Memory B cell (primary cell): ENCODE measurements around the gene SAAL1.
"Not testable (repeated sequence)": the region's sequence is repeated elsewhere in the genome, so short reads cannot be mapped to it uniquely, and the experiment has no call there.

Experiments
- ATAC-seq: fragments of 150-1000 bp; cut with Tn5 transposase; 2 replicates; pipeline ENCODE4 v1.10.0; 2021; ENCODE audit warnings: low read depth, mild to moderate bottlenecking, moderate library complexity
- DNase-seq, 2 donors: peaks; one replicate each; pipeline ENCODE4 v3.0.0; 2022; ENCODE audit warnings: low spot score in 2 of 2
- H3K27ac Mint-ChIP-seq: one replicate; pipeline ENCODE4 v1.8.0; 2022; ENCODE audit warnings: mild to moderate bottlenecking, moderate library complexity, mixed read lengths
- H3K27me3 Mint-ChIP-seq: one replicate; pipeline ENCODE4 v1.8.0; 2022; ENCODE audit warnings: mixed read lengths
- H3K36me3 Mint-ChIP-seq: one replicate; pipeline ENCODE4 v1.8.0; 2022; ENCODE audit warnings: mild to moderate bottlenecking, mixed read lengths
- H3K4me1 Mint-ChIP-seq: one replicate; pipeline ENCODE4 v1.8.0; 2022; ENCODE audit warnings: mixed read lengths
- H3K4me3 Mint-ChIP-seq: one replicate; pipeline ENCODE4 v1.8.0; 2022; ENCODE audit warnings: mild to moderate bottlenecking, moderate library complexity, mixed read lengths
- H3K9me3 Mint-ChIP-seq: one replicate; pipeline ENCODE4 v1.8.0; 2022; ENCODE audit warnings: mixed read lengths

Gene SAAL1, protein sequence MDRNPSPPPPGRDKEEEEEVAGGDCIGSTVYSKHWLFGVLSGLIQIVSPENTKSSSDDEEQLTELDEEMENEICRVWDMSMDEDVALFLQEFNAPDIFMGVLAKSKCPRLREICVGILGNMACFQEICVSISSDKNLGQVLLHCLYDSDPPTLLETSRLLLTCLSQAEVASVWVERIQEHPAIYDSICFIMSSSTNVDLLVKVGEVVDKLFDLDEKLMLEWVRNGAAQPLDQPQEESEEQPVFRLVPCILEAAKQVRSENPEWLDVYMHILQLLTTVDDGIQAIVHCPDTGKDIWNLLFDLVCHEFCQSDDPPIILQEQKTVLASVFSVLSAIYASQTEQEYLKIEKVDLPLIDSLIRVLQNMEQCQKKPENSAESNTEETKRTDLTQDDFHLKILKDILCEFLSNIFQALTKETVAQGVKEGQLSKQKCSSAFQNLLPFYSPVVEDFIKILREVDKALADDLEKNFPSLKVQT

DNA sequence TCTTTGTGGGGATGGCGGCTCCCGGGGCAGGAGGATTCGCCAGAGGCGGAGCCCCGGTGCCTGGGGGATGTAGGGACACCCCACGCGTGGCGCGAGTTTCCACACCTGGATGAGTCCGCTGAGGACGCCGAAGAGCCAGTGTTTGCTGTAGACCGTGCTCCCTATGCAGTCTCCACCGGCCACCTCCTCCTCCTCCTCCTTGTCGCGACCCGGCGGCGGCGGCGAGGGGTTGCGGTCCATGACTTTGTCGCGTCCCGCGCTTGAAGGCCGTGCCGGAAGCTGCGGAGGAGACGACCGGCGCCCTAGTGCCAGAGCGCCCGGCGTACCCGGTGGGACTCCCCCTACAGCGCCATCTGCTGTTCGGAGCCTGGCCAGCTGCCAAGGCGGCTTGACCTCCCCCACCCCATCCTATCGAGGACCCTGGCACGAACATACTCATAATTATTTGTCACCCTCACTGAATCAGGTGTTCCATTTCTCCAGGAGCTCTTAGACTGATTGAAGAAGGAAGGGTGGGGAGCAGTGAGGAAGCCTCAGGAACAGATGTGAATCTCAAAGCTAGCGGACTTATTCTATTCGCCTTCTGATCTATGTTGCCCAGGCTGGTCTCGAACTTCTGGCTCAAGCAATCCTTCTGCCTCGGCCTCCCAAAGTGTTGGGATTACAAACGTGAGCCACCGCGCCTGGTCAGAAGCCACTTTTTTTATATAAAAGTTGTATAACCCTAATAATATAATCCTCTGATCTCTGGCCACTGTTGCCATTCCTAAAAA is at the start of gene SAAL1:
Gene SAAL1 (minus strand): TSS at position 281 of the 773 bp plus-strand sequence. CDS start 41 bp downstream, at position 240.
- H3K27me3 Mint-ChIP-seq = peaks cover 4% of the 10 kb centered on the region
- peak within 1 kb of the TSS; percentile 89 for H3K27ac Mint-ChIP-seq
- H3K9me3 Mint-ChIP-seq = no peaks in the 10 kb centered on the region
- peak; percentile 97 for ATAC-seq
- peaks cover 14% of the 10 kb centered on the region for H3K4me1 Mint-ChIP-seq
- peak; percentile 89 to 94 for DNase-seq
- H3K4me3 Mint-ChIP-seq = peak within 1 kb of the TSS; percentile 94
- peaks cover 19% of the 10 kb centered on the region for H3K36me3 Mint-ChIP-seq

DNA sequence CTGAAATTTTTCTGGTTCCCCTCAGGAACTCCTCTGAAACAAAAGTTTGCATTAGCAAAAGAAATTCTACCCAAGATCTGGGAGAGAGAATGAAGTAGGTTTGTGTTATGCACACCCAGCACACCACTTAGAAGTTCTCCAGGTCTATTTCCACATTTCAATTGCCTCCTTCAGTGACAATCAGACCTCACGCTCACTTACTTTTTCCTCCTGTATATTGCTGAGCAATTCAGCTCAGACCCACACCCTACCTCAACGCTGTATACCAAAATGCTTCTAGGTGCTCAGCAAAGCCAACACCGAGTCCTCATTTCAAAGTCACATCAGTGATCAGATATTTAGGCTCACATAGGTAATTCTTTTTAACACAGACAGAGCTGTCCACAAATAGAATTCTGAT is 45.7 kb upstream of the SAAL1 start:
- peaks cover 17% of the 10 kb centered on the region for H3K27me3 Mint-ChIP-seq
- H3K9me3 Mint-ChIP-seq = no peaks in the 10 kb centered on the region
- H3K4me1 Mint-ChIP-seq = no peaks in the 10 kb centered on the region
- ATAC-seq = no peak
- H3K36me3 Mint-ChIP-seq = no peaks in the 10 kb centered on the region
- no peak overlapping the region for H3K4me3 Mint-ChIP-seq
- H3K27ac Mint-ChIP-seq = no peak overlapping the region
- no peak for DNase-seq

DNA sequence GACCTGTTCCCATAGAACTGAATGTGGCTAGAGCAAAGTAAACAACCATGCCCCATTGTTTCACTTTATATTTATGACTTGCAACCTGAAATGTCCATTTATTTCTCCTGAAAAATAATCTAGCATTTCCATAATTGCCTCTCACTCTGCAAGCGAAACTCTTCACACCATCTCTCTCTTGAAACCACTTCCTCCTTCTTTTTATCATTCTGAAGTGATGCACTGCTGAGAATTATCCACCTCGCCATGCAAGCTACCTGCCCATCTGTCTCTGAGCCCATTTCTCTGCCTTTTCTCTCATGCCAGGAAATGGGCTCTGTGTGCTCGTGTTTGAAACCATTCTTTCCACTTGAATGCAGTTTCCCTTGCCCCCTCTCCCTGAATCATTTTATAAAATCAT is 40.0 kb upstream of the SAAL1 start:
- peaks cover 6% of the 10 kb centered on the region for H3K4me1 Mint-ChIP-seq
- ATAC-seq = no peak
- H3K27me3 Mint-ChIP-seq = peaks cover 17% of the 10 kb centered on the region
- DNase-seq = no peak
- no peak overlapping the region for H3K4me3 Mint-ChIP-seq
- no peaks in the 10 kb centered on the region for H3K9me3 Mint-ChIP-seq
- no peaks in the 10 kb centered on the region for H3K36me3 Mint-ChIP-seq
- H3K27ac Mint-ChIP-seq = no peak overlapping the region

DNA sequence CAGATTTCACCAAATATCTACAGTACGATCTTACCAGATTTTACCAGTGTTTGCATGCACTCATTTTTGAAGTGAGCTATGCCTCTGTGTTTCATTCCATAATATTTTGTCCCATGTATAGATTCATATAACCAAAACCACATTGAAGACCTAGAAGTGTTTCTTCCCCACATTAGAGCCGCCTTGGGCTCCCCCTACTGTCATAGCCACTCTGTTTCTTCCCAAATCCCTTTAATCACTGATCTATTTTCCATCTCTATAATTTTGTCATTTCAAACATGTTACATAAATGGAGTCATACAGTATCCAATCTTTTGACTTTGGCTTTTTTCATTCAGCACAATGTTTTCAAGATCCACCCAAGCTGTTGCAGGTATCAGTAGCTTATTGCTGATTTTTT is 39.1 kb upstream of the SAAL1 start:
- H3K27ac Mint-ChIP-seq = no peak overlapping the region
- DNase-seq = no peak
- H3K9me3 Mint-ChIP-seq = no peaks in the 10 kb centered on the region
- peaks cover 14% of the 10 kb centered on the region for H3K27me3 Mint-ChIP-seq
- H3K4me3 Mint-ChIP-seq = no peak overlapping the region
- no peaks in the 10 kb centered on the region for H3K36me3 Mint-ChIP-seq
- H3K4me1 Mint-ChIP-seq = peaks cover 6% of the 10 kb centered on the region
- ATAC-seq = no peak

DNA sequence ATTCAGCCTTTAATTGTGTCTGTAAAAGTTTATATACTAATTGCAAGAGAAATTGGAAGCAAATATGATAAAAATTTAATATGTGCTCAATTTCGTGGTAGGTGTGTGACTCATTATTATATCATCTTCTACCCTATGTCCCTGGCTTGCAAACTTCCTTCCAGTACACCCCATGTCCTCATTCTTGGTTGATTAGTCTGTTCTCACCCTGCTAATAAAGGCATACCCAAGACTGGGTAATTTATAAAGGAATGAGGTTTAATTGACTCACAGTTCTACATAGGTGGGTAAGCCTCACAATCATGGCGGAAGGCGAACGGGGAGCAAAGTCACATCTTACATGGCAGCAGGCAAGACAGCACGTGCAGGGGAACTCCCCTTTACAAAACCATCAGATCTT is 38.4 kb upstream of the SAAL1 start:
- no peak for DNase-seq
- ATAC-seq = no peak
- H3K4me1 Mint-ChIP-seq = peaks cover 6% of the 10 kb centered on the region
- H3K27me3 Mint-ChIP-seq = peaks cover 12% of the 10 kb centered on the region
- no peaks in the 10 kb centered on the region for H3K9me3 Mint-ChIP-seq
- H3K27ac Mint-ChIP-seq = no peak overlapping the region
- no peak overlapping the region for H3K4me3 Mint-ChIP-seq
- no peaks in the 10 kb centered on the region for H3K36me3 Mint-ChIP-seq

DNA sequence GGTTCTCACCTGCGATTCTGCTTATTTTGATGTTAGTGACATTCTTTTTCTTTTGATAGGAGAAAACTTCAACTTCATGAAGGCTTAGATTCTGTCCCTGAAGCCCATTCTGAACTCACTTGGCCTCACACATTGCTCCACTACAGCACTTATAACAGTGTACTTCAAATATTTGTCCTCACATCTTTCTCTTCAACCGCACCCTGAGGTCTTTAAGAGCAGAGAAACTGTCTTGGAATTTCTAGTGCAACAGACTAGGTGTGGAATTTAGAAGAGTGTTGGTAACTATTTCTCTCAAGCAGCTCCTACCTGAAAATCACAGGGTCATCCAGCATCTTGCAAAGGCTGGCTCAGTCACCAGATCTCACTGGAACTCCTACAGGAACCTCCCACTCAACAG is 34.3 kb upstream of the SAAL1 start:
- Mint-ChIP-seq H3K4me1 (no peaks in the 10 kb centered on the region), H3K36me3 (no peaks in the 10 kb centered on the region)

DNA sequence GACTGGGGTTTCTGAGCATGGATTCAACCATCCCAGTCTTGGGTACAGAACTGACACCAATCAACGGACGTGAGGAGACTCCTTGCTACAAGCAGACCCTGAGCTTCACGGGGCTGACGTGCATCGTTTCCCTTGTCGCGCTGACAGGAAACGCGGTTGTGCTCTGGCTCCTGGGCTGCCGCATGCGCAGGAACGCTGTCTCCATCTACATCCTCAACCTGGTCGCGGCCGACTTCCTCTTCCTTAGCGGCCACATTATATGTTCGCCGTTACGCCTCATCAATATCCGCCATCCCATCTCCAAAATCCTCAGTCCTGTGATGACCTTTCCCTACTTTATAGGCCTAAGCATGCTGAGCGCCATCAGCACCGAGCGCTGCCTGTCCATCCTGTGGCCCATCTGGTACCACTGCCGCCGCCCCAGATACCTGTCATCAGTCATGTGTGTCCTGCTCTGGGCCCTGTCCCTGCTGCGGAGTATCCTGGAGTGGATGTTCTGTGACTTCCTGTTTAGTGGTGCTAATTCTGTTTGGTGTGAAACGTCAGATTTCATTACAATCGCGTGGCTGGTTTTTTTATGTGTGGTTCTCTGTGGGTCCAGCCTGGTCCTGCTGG is 31.4 kb upstream of the SAAL1 start:
- Mint-ChIP-seq H3K4me1 (no peaks in the 10 kb centered on the region), H3K4me3 (no peak overlapping the region), H3K27me3 (peaks cover 10% of the 10 kb centered on the region), H3K27ac (no peak overlapping the region), H3K36me3 (no peaks in the 10 kb centered on the region), H3K9me3 (no peaks in the 10 kb centered on the region)
- ATAC-seq = no peak
- DNase-seq = no peak

More for the DNA sequence above, 34.3 kb upstream of the SAAL1 start:
- DNase-seq (no peak), ATAC-seq (no peak)
- H3K27me3 Mint-ChIP-seq = peaks cover 14% of the 10 kb centered on the region
- no peaks in the 10 kb centered on the region for H3K9me3 Mint-ChIP-seq
- H3K4me3 Mint-ChIP-seq = no peak overlapping the region
- H3K27ac Mint-ChIP-seq = no peak overlapping the region

DNA sequence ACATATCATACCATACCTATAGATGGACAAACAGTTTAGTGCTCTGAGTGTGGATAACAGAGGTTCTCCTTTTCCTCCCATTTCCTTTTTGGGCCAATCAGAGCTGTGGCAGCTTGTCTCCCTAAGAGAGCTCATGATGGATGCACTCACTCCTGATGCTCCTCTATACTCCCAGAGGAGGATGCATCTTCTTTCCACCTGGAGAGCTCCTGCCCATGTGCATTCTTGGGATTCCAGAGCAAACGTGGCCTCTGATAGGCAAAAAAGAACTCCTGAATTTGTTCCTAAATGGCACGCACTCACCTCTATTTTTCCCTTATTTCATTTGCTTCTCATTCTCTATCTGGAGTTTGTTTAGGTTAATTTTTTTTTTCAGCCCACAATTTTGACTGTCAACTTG is 29.4 kb upstream of the SAAL1 start:
- Mint-ChIP-seq H3K27me3 (peaks cover 16% of the 10 kb centered on the region), H3K36me3 (no peaks in the 10 kb centered on the region), H3K4me1 (no peaks in the 10 kb centered on the region), H3K4me3 (no peak overlapping the region), H3K9me3 (no peaks in the 10 kb centered on the region), H3K27ac (no peak overlapping the region)
- DNase-seq (no peak), ATAC-seq (no peak)

GRCh38 chr11:18132341-18132740 is 26.5 kb upstream of the SAAL1 start, which contains the start of gene MRGPRX3:
Gene MRGPRX3, plus strand, starts transcription at chr11:18132571. Its CDS starts 4,632 bp downstream, at chr11:18137203.
- Mint-ChIP-seq H3K9me3 (no peaks in the 10 kb centered on the region), H3K4me3 (no peak within 1 kb of the TSS), H3K27me3 (peaks cover 16% of the 10 kb centered on the region), H3K4me1 (no peaks in the 10 kb centered on the region), H3K36me3 (no peaks in the 10 kb centered on the region), H3K27ac (no peak within 1 kb of the TSS)
- no peak for DNase-seq
- no peak for ATAC-seq

GRCh38 chr11:18131115-18131514 is 25.2 kb upstream of the SAAL1 start:
- DNase-seq, H3K27ac Mint-ChIP-seq, H3K9me3 Mint-ChIP-seq, H3K4me1 Mint-ChIP-seq, ATAC-seq, H3K4me3 Mint-ChIP-seq, H3K36me3 Mint-ChIP-seq: not testable (repeated sequence)
- H3K27me3 Mint-ChIP-seq = peaks cover 15% of the 10 kb centered on the region

GRCh38 chr11:18121331-18121828 is 15.5 kb upstream of the SAAL1 start:
- not testable (repeated sequence) for DNase-seq, ATAC-seq, H3K27ac Mint-ChIP-seq, H3K4me1 Mint-ChIP-seq, H3K27me3 Mint-ChIP-seq, H3K36me3 Mint-ChIP-seq, H3K9me3 Mint-ChIP-seq, H3K4me3 Mint-ChIP-seq

DNA sequence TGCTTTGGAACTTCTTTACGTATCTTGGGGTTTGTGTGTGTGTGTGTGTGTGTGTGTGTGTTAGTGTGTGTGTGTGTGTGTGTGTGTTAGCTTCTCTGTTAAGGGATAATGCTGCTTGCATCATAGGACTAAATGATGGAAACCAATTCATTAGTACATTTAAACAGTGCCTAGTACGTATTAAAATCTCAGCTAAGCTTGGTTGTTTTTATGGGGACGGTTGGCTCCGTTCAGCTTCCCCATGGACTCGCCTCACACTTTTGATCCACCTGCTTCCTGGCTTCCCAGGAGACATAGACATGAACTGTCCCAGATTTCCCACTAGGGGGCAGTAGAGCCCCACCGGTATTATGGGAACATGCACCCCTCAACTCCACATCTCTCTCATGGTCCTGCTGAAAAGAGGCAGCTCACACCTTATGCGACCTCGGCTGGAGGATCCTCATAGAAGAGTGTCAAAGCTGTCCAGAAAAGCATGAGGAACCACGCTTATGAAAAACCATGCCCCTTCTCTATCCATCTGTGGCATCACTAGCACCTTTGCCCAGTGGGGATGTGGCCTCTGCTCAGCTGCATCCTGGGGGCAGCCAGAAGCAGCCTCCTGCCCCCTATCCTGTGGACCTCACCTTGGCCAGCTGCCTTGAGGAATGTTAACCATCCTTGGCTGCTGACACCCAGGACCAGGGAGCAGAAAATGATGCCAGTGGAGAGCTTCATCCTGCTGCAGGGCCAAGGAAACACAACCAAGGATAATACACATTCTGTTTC is 9.7 kb upstream of the SAAL1 start:
- no peak overlapping the region for H3K4me3 Mint-ChIP-seq
- H3K4me1 Mint-ChIP-seq = peaks cover 10% of the 10 kb centered on the region
- H3K27ac Mint-ChIP-seq = peak overlapping the region; percentile 12
- no peaks in the 10 kb centered on the region for H3K9me3 Mint-ChIP-seq
- no peaks in the 10 kb centered on the region for H3K36me3 Mint-ChIP-seq
- peak; percentile 96 for ATAC-seq
- peaks cover 11% of the 10 kb centered on the region for H3K27me3 Mint-ChIP-seq
- DNase-seq = peak; percentile 66 to 77

- Mint-ChIP-seq H3K36me3 (no peaks in the 10 kb centered on the region), H3K9me3 (no peaks in the 10 kb centered on the region), H3K27me3 (peaks cover 13% of the 10 kb centered on the region), H3K4me1 (peaks cover 11% of the 10 kb centered on the region), H3K4me3 (no peak overlapping the region), H3K27ac (no peak overlapping the region)
- DNase-seq (no peak), ATAC-seq (no peak)
Observed at GRCh38 chr11:18111005-18111404, 5.1 kb upstream of the SAAL1 start.
